K562 (cell line): ENCODE data around the gene EXOC6. TPM values are rescaled to one million over a fixed set of nuclear protein-coding genes. Genes with fewer than 3 reads are reported as not detected.

Source experiments
- ATAC-seq: fragments of 200-7000 bp; cut with Tn5 transposase; 3 replicates; pipeline ENCODE4 v1.9.1; 2020; ENCODE audit warnings: moderate library complexity
- BruUV-seq: library from RNA; stranded (reverse); fragments of 400-500 nt; replicated peaks from 2 replicates; lab custom pipeline; 2021; lab: Mats Ljungman, UMichigan
- CTCF ChIA-PET: fragments of 300-600 bp; formaldehyde crosslinking; extraction: SDS; loops from one replicate; lab custom pipeline; 2021; ENCODE audit warnings: low intra/inter-chr PET ratio; lab: Yijun Ruan, JAX
- POLR2A ChIA-PET: fragments of 300-600, 350-650 bp; sonication (Branson Sonifier 250); formaldehyde crosslinking; extraction: SDS; loops from one replicate; lab custom pipeline; 2021; ENCODE audit warnings: antibody characterized with exemption, inconsistent platforms; lab: Yijun Ruan, JAX
- DNase-seq, 4 experiments: peaks; one replicate each; pipeline versions ENCODE4 v3.0.0 to v3.0.0-alpha.2; 2011 to 2018; ENCODE audit warnings: low spot score in 3 of 4, mixed read lengths in 3 of 4; ENCODE audit errors: extremely low read depth in 1 of 4
- FAIRE-seq: peaks from 2 replicates; lab custom pipeline; 2011; peaks lifted over from hg19 to GRCh38; lab: Jason Lieb, UNC
- H2AFZ ChIP-seq: 2 replicates; pipeline ENCODE4 v1.6.0; 2011; ENCODE audit warnings: low read depth, low read length, control low read depth, inconsistent platforms
- H3K27ac ChIP-seq: fragments of 200-600 bp; 3 replicates; pipeline ENCODE4 v1.8.0; 2011; ENCODE audit warnings: low read depth, mild to moderate bottlenecking, control low read depth, inconsistent platforms, low read length, moderate library complexity, mixed read lengths; ENCODE audit errors: extremely low read depth
- H3K27me3 ChIP-seq, 2 experiments: fragments of 300-600 bp in 1 of 2; 2 replicates in 1 of 2; 3 replicates in 1 of 2; pipeline versions ENCODE4 v1.6.0 to v1.8.0; 2011; ENCODE audit warnings: inconsistent platforms in 2 of 2, low read length in 2 of 2, mild to moderate bottlenecking in 1 of 2, mixed read lengths in 1 of 2, moderate library complexity in 1 of 2; ENCODE audit not compliant: control insufficient read depth in 2 of 2, insufficient read depth in 2 of 2
- H3K36me3 ChIP-seq: fragments of 300-600 bp; 3 replicates; pipeline ENCODE4 v1.8.0; 2011; ENCODE audit warnings: mild to moderate bottlenecking, low read length, inconsistent platforms; ENCODE audit not compliant: control insufficient read depth, insufficient read depth
- H3K4me1 ChIP-seq, 2 experiments: fragments of 200-600 bp in 1 of 2; replicated peaks in 1 of 2; 2 replicates in 1 of 2; 3 replicates in 1 of 2; pipeline versions ENCODE4 v1.5.1 to v1.8.0; 2011; ENCODE audit warnings: inconsistent platforms in 2 of 2, low read length in 2 of 2, mild to moderate bottlenecking in 1 of 2, mixed read lengths in 1 of 2, moderate library complexity in 1 of 2; ENCODE audit not compliant: control insufficient read depth in 2 of 2, insufficient read depth in 2 of 2
- H3K4me2 ChIP-seq: 2 replicates; pipeline ENCODE4 v1.6.1; 2011; ENCODE audit warnings: low read length, control low read depth, inconsistent platforms, mixed read lengths; ENCODE audit not compliant: insufficient read depth
- H3K4me3 ChIP-seq: fragments of 200-600 bp; sonication (generic), shearing (Covaris generic); 2 replicates; pipeline ENCODE4 v1.5.1; 2016; ENCODE audit warnings: control low read depth, inconsistent platforms
- H3K79me2 ChIP-seq: fragments of 200-600 bp; 3 replicates; pipeline ENCODE4 v1.8.0; 2011; ENCODE audit warnings: low read length, inconsistent platforms; ENCODE audit not compliant: control insufficient read depth, insufficient read depth
- H3K9ac ChIP-seq, 2 experiments: 2 replicates each; pipeline versions ENCODE4 v1.6.0 to v1.6.1; 2011; ENCODE audit warnings: low read depth in 2 of 2, low read length in 2 of 2, control low read depth in 1 of 2, inconsistent platforms in 1 of 2, mild to moderate bottlenecking in 1 of 2, mixed read lengths in 1 of 2; ENCODE audit not compliant: insufficient read depth in 1 of 2
- H3K9me1 ChIP-seq: one replicate; pipeline ENCODE4 v1.6.0; 2011; ENCODE audit warnings: inconsistent platforms, mild to moderate bottlenecking, low read length, moderate library complexity; ENCODE audit not compliant: control insufficient read depth, insufficient read depth
- H3K9me3 ChIP-seq: replicated peaks from 2 replicates; pipeline ENCODE4 v1.5.1; 2011; ENCODE audit warnings: low read depth, low read length, inconsistent platforms; ENCODE audit not compliant: control insufficient read depth, insufficient read depth
- H4K20me1 ChIP-seq: replicated peaks from 2 replicates; pipeline ENCODE4 v1.6.1; 2011; ENCODE audit warnings: low read length, inconsistent platforms, mixed read lengths; ENCODE audit not compliant: control insufficient read depth, insufficient read depth
- CHD4 ChIP-seq: fragments of 200-600 bp; sonication (generic); IDR thresholded peaks from 3 replicates; pipeline ENCODE4 v1.6.1; 2012; ENCODE audit warnings: low read depth, mild to moderate bottlenecking, mixed read lengths, low read length, inconsistent platforms; ENCODE audit not compliant: insufficient read depth, insufficient replicate concordance, poor library complexity, severe bottlenecking
- CREB3 ChIP-seq: fragments of 450-650 bp; conservative IDR thresholded peaks from 2 replicates; pipeline ENCODE4 v1.6.1; 2016; ENCODE audit warnings: missing genetic modification characterization, low read depth, mild to moderate bottlenecking, missing compliant biosample characterization, moderate library complexity
- CTBP1 ChIP-seq: fragments of 450-650 bp; IDR thresholded peaks from 2 replicates; pipeline ENCODE4 v1.6.1; 2016; ENCODE audit warnings: borderline replicate concordance
- DIDO1 ChIP-seq: fragments of 450-650 bp; IDR thresholded peaks from 2 replicates; pipeline ENCODE4 v1.6.1; 2016; ENCODE audit warnings: low read depth, missing biosample characterization, missing genetic modification characterization
- EZH2 ChIP-seq: IDR thresholded peaks from 2 replicates; pipeline ENCODE4 v1.6.1; 2012; ENCODE audit warnings: low read depth, mild to moderate bottlenecking, inconsistent platforms, low read length, borderline replicate concordance
- FOXO4 ChIP-seq: fragments of 450-650 bp; formaldehyde crosslinking; IDR thresholded peaks from 2 replicates; pipeline ENCODE4 v1.4.0; 2020; ENCODE audit warnings: mild to moderate bottlenecking, moderate library complexity
- GABPB2 ChIP-seq: fragments of 250-450 bp; sonication (Bioruptor Pico); conservative IDR thresholded peaks from 2 replicates; pipeline ENCODE4 v1.5.1; 2021; ENCODE audit warnings: mild to moderate bottlenecking
- MED1 ChIP-seq: sonication (generic); formaldehyde crosslinking; IDR thresholded peaks from 2 replicates; pipeline ENCODE4 v1.8.1; 2023; ENCODE audit warnings: missing genetic modification reagents, borderline replicate concordance
- PHF21A ChIP-seq: fragments of 450-650 bp; IDR thresholded peaks from 2 replicates; pipeline ENCODE4 v1.6.1; 2017; ENCODE audit warnings: low read depth, borderline replicate concordance
- SNRNP70 ChIP-seq: fragments of 200-400 bp; formaldehyde crosslinking; optimal IDR thresholded peaks from 2 replicates; pipeline ENCODE3; 2017; ENCODE audit warnings: low read depth, low read length
- TBP ChIP-seq: optimal IDR thresholded peaks from 2 replicates; pipeline ENCODE3; 2011; ENCODE audit warnings: low read depth, low read length, improper control_type of control experiment
- TCF7L2 ChIP-seq: fragments of 150-350 bp; IDR thresholded peaks from 2 replicates; pipeline ENCODE4 v1.6.1; 2016; ENCODE audit warnings: low read depth, mild to moderate bottlenecking, low read length, moderate library complexity
- ZBTB8A ChIP-seq: fragments of 450-650 bp; IDR thresholded peaks from 2 replicates; pipeline ENCODE4 v1.6.1; 2018; ENCODE audit warnings: mild to moderate bottlenecking, moderate library complexity; ENCODE audit not compliant: partially characterized antibody
- ZNF696 ChIP-seq: fragments of 250-450 bp; sonication (Bioruptor Pico); conservative IDR thresholded peaks from 2 replicates; pipeline ENCODE4 v1.4.0; 2020; ENCODE audit warnings: mild to moderate bottlenecking, moderate library complexity
- WGBS: fragments of 100-300 bp; shearing (Covaris generic); methylation state at CpG from one replicate; pipeline ENCODE4 v1.1.6; 2016; ENCODE audit warnings: low coverage, mixed read lengths; ENCODE audit not compliant: insufficient coverage; ENCODE audit errors: missing lambda C conversion rate; 5-methylcytosine and 5-hydroxymethylcytosine counted together
- in situ Hi-C: fragments of 300-500 bp; cut with MboI; formaldehyde crosslinking; loops from 4 replicates; pipeline ENCODE4 v1.15.0; 2018; ENCODE audit warnings: inconsistent platforms, mixed read lengths
- intact Hi-C: fragments of 100-400 bp; cut with micrococcal nuclease; formaldehyde crosslinking; loops from 2 replicates; pipeline ENCODE4 v1.14.2; 2022
- polyA plus RNA-seq, 8 experiments: library from polyadenylated mRNA; depleted of rRNA in 4 of 8; stranded (reverse) in 5 of 8; unstranded in 3 of 8; fragments of >200 nt; fragmentation: Nextera tagmentation in 2 of 8; fragmentation: Illumina TruSeq in 1 of 8; extraction: Ambion mirVana in 2 of 8; extraction: Trizol in 1 of 8; gene quantifications; 2 replicates each; pipeline versions ENCODE4 v1.2.1 to v1.2.3, GENCODE V29; 2011 to 2014; ENCODE audit warnings: inconsistent platforms in 1 of 8, missing spikeins in 1 of 8
- total RNA-seq, 7 experiments: library from RNA; depleted of rRNA in 6 of 7; stranded (reverse); fragments of >200 nt in 6 of 7; fragmentation: Illumina TruSeq in 2 of 7; extraction: Trizol in 2 of 7; gene quantifications; 2 replicates each; pipeline versions ENCODE4 v1.2.1 to v1.2.3, GENCODE V29; 2011 to 2021; ENCODE audit warnings: low replicate concordance in 1 of 7
- TF ChIP-seq, protein P1 (sequence below): sonication (generic); formaldehyde crosslinking; IDR thresholded peaks from 2 replicates; pipeline ENCODE4 v1.8.0; 2022; ENCODE audit warnings: mild to moderate bottlenecking, missing genetic modification reagents
- TF ChIP-seq, protein P2 (sequence below), 2 experiments: IDR thresholded peaks; 2 replicates each; pipeline ENCODE4 v1.6.1; 2011; ENCODE audit warnings: borderline replicate concordance in 1 of 2, control low read depth in 1 of 2, low read depth in 1 of 2, low read length in 1 of 2, mild to moderate bottlenecking in 1 of 2, mixed read lengths in 1 of 2, moderate library complexity in 1 of 2; ENCODE audit not compliant: insufficient read depth in 1 of 2, insufficient read length in 1 of 2, poor library complexity in 1 of 2, severe bottlenecking in 1 of 2; ENCODE audit errors: extremely low read depth in 1 of 2

The EXOC6 gene
- total and polyA plus RNA-seq, 9 of the 15 experiments (the other 6 are each of a cell fraction or from before 2014, with no cell fraction given) = 13.9 to 42.8 (median 24.9) TPM

- no peak overlapping the region for H3K27ac ChIP-seq
- no peak overlapping the region for H3K4me2 ChIP-seq
- FAIRE-seq (no peak), DNase-seq (no peak), ATAC-seq (no peak)
- no TSS peak for BruUV-seq
- 98% methylated on average over 33 of the region's 81 CpGs for WGBS
- no peaks in the 10 kb centered on the region for H4K20me1 ChIP-seq
- in situ Hi-C loops (no loop called here), intact Hi-C loops (no loop called here)
- H3K79me2 ChIP-seq = no peaks in the 10 kb centered on the region
- 0 out of 3 replicates have a peak, but pooled peaks cover 5% of the 10 kb centered on the region for H3K36me3 ChIP-seq
- peaks cover 11 to 26% of the 10 kb centered on the region in 2 experiments; a peak in 4 of 5 replicates for H3K4me1 ChIP-seq
- ChIA-PET CTCF (no interaction called here), POLR2A (no interaction called here)
- TF ChIP-seq GABPB2 (CRISPR knock-in tag) (no peak), MED1 (no peak), TBP (no peak), EZH2 (no peak), FOXO4 (CRISPR knock-in tag) (no peak), CHD4 (no peak), CREB3 (no peak), DIDO1 (no peak), TCF7L2 (no peak), SNRNP70 (no peak), ZNF696 (no peak), CTBP1 (no peak), PHF21A (no peak), ZBTB8A (no peak)
- TF ChIP-seq, protein P1, sequence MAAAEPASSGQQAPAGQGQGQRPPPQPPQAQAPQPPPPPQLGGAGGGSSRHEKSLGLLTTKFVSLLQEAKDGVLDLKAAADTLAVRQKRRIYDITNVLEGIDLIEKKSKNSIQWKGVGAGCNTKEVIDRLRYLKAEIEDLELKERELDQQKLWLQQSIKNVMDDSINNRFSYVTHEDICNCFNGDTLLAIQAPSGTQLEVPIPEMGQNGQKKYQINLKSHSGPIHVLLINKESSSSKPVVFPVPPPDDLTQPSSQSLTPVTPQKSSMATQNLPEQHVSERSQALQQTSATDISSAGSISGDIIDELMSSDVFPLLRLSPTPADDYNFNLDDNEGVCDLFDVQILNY (CRISPR knock-in tag) = no peak
- TF ChIP-seq, protein P2, sequence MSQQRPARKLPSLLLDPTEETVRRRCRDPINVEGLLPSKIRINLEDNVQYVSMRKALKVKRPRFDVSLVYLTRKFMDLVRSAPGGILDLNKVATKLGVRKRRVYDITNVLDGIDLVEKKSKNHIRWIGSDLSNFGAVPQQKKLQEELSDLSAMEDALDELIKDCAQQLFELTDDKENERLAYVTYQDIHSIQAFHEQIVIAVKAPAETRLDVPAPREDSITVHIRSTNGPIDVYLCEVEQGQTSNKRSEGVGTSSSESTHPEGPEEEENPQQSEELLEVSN (IDR thresholded peaks at IDR 0.05; ENCODE audit: borderline replicate concordance in 1 of 2, extremely low read depth in 1 of 2, insufficient read depth in 1 of 2, insufficient read length in 1 of 2, low read depth in 1 of 2, low read length in 1 of 2, poor library complexity in 1 of 2, severe bottlenecking in 1 of 2) = no peak
- no peaks in the 10 kb centered on the region for H3K9me1 ChIP-seq
- no peak overlapping the region for H3K4me3 ChIP-seq
- no peaks in the 10 kb centered on the region for H3K27me3 ChIP-seq
- H2AFZ ChIP-seq = no peak overlapping the region
- H3K9ac ChIP-seq = no peak overlapping the region
- H3K9me3 ChIP-seq = peaks cover 3% of the 10 kb centered on the region; the same call in 1 of the 2 replicates
These were observed 217.6 kb downstream of the EXOC6 start for GRCh38 chr10:93065675-93066543.
